H1 (cell line): ENCODE results near the gene KCNC2. TPM values are rescaled to one million over a fixed set of nuclear protein-coding genes. Genes with fewer than 3 reads are reported as not detected.

Experiments used
- CTCF ChIA-PET: fragments of 300-600 bp; sonication (Branson Sonifier 250); formaldehyde crosslinking; loops from one replicate; lab custom pipeline; 2021; ENCODE audit not compliant: partially characterized antibody; lab: Charles Lee
- POLR2A ChIA-PET: fragments of 300-600 bp; sonication (Branson Sonifier 250); formaldehyde crosslinking; loops from one replicate; lab custom pipeline; 2021; ENCODE audit warnings: inconsistent platforms; ENCODE audit not compliant: partially characterized antibody; lab: Charles Lee
- DNase-seq, 2 experiments: peaks; one replicate each; pipeline versions ENCODE4 v3.0.0 to v3.0.0-alpha.2; 2010 to 2022; ENCODE audit warnings: low spot score in 2 of 2, low read depth in 1 of 2, mixed read lengths in 1 of 2
- FAIRE-seq: peaks from 2 replicates; lab custom pipeline; 2011; peaks lifted over from hg19 to GRCh38; lab: Jason Lieb, UNC
- H2AFZ ChIP-seq: 2 replicates; pipeline ENCODE4 v1.8.1; 2012; ENCODE audit warnings: low read length, inconsistent platforms
- H2AK5ac ChIP-seq: 2 replicates; pipeline ENCODE4 v1.6.1; 2013; ENCODE audit warnings: low read depth, low read length
- H2BK120ac ChIP-seq: replicated peaks from 2 replicates; pipeline ENCODE3; 2013; ENCODE audit warnings: low read depth, low read length, inconsistent platforms
- H2BK12ac ChIP-seq: 2 replicates; pipeline ENCODE4 v1.6.1; 2013; ENCODE audit warnings: low read depth, low read length
- H2BK15ac ChIP-seq: 2 replicates; pipeline ENCODE4 v1.6.1; 2013; ENCODE audit warnings: low read length
- H2BK20ac ChIP-seq: 2 replicates; pipeline ENCODE4 v1.6.1; 2013; ENCODE audit warnings: low read length
- H2BK5ac ChIP-seq: 2 replicates; pipeline ENCODE4 v1.6.1; 2013; ENCODE audit warnings: low read depth, low read length
- H3K14ac ChIP-seq: 2 replicates; pipeline ENCODE4 v1.6.1; 2013; ENCODE audit warnings: inconsistent platforms; ENCODE audit not compliant: insufficient read length
- H3K18ac ChIP-seq: 2 replicates; pipeline ENCODE4 v1.6.1; 2013; ENCODE audit warnings: low read length; ENCODE audit errors: extremely low read depth
- H3K23ac ChIP-seq: 2 replicates; pipeline ENCODE4 v1.6.1; 2013; ENCODE audit warnings: inconsistent platforms; ENCODE audit not compliant: insufficient read length
- H3K23me2 ChIP-seq: 2 replicates; pipeline ENCODE4 v1.6.1; 2013; ENCODE audit warnings: low read depth, low read length
- H3K27ac ChIP-seq: 2 replicates; pipeline ENCODE4 v1.6.1; 2011; ENCODE audit warnings: low read depth, low read length, inconsistent platforms
- H3K27me3 ChIP-seq, 4 experiments: replicated peaks in 1 of 4; 1 replicate in 1 of 4; 2 replicates in 3 of 4; pipeline versions ENCODE4 v1.6.1 to v1.8.1; 2011 to 2013; ENCODE audit warnings: low read length in 3 of 4, mild to moderate bottlenecking in 3 of 4, inconsistent platforms in 2 of 4, mixed read lengths in 2 of 4, moderate library complexity in 1 of 4; ENCODE audit not compliant: control insufficient read depth in 3 of 4, insufficient read depth in 3 of 4; ENCODE audit errors: extremely low read depth in 1 of 4
- H3K36me3 ChIP-seq, 4 experiments: 2 replicates each; pipeline versions ENCODE4 v1.6.1 to v1.8.1; 2011 to 2013; ENCODE audit warnings: mild to moderate bottlenecking in 4 of 4, low read length in 3 of 4, moderate library complexity in 2 of 4, control low read depth in 1 of 4, inconsistent platforms in 1 of 4; ENCODE audit not compliant: insufficient read depth in 4 of 4, control insufficient read depth in 2 of 4
- H3K4ac ChIP-seq: replicated peaks from 2 replicates; pipeline ENCODE3; 2013; ENCODE audit warnings: low read length, low read depth, mixed read lengths, inconsistent platforms; ENCODE audit not compliant: insufficient read length
- H3K4me1 ChIP-seq, 4 experiments: replicated peaks in 1 of 4; 1 replicate in 1 of 4; 2 replicates in 3 of 4; pipeline versions ENCODE4 v1.6.1 to v1.8.1; 2011 to 2013; ENCODE audit warnings: low read length in 3 of 4, inconsistent platforms in 2 of 4, mixed read lengths in 1 of 4; ENCODE audit not compliant: insufficient read depth in 4 of 4, control insufficient read depth in 3 of 4
- H3K4me2 ChIP-seq, 2 experiments: 2 replicates each; pipeline versions ENCODE4 v1.6.1 to v1.8.1; 2011 to 2013; ENCODE audit warnings: low read depth in 2 of 2, low read length in 2 of 2, control low read depth in 1 of 2, inconsistent platforms in 1 of 2, mild to moderate bottlenecking in 1 of 2; ENCODE audit not compliant: insufficient read depth in 1 of 2
- H3K4me3 ChIP-seq, 4 experiments: fragments of 200-600, 300-600 bp in 1 of 4; sonication (generic), shearing (Covaris generic), sonication (Bioruptor Twin) in 1 of 4; 2 replicates each; pipeline versions ENCODE4 v1.5.1 to v1.8.1; 2011 to 2016; ENCODE audit warnings: low read length in 4 of 4, low read depth in 3 of 4, control low read depth in 2 of 4, inconsistent platforms in 2 of 4, mild to moderate bottlenecking in 2 of 4, mixed read lengths in 1 of 4, moderate library complexity in 1 of 4; ENCODE audit not compliant: insufficient read depth in 2 of 4; ENCODE audit errors: extremely low read depth in 1 of 4
- H3K56ac ChIP-seq: replicated peaks from 2 replicates; pipeline ENCODE3; 2013; ENCODE audit warnings: low read depth, mild to moderate bottlenecking, mixed read lengths, low read length, inconsistent platforms; ENCODE audit not compliant: insufficient read length
- H3K79me1 ChIP-seq: 2 replicates; pipeline ENCODE4 v1.6.1; 2013; ENCODE audit warnings: low read depth, low read length, control low read depth
- H3K79me2 ChIP-seq, 2 experiments: 2 replicates each; pipeline versions ENCODE4 v1.6.1 to v1.8.1; 2012 to 2013; ENCODE audit warnings: low read length in 2 of 2, mild to moderate bottlenecking in 2 of 2, inconsistent platforms in 1 of 2; ENCODE audit not compliant: insufficient read depth in 2 of 2, control insufficient read depth in 1 of 2
- H3K9ac ChIP-seq, 4 experiments: replicated peaks in 1 of 4; 1 replicate in 1 of 4; 2 replicates in 3 of 4; pipeline versions ENCODE4 v1.6.1 to v1.8.1; 2011 to 2013; ENCODE audit warnings: low read depth in 3 of 4, low read length in 3 of 4, control low read depth in 2 of 4, mild to moderate bottlenecking in 2 of 4, moderate library complexity in 2 of 4, inconsistent platforms in 1 of 4; ENCODE audit errors: extremely low read depth in 1 of 4
- H3K9me3 ChIP-seq, 2 experiments: 2 replicates each; pipeline versions ENCODE4 v1.6.1 to v1.8.1; 2012 to 2013; ENCODE audit warnings: mild to moderate bottlenecking in 2 of 2, moderate library complexity in 2 of 2, control low read depth in 1 of 2, inconsistent platforms in 1 of 2, low read depth in 1 of 2, low read length in 1 of 2, mixed read lengths in 1 of 2; ENCODE audit not compliant: insufficient read depth in 2 of 2
- H4K20me1 ChIP-seq, 2 experiments: replicated peaks in 1 of 2; 2 replicates each; pipeline versions ENCODE3 to v1.8.1; 2011 to 2013; ENCODE audit warnings: inconsistent platforms in 2 of 2, low read length in 2 of 2, mild to moderate bottlenecking in 1 of 2; ENCODE audit not compliant: insufficient read depth in 2 of 2, control insufficient read depth in 1 of 2
- H4K5ac ChIP-seq: 2 replicates; pipeline ENCODE4 v1.6.1; 2013; ENCODE audit warnings: low read length, low read depth, mixed read lengths, inconsistent platforms; ENCODE audit not compliant: insufficient read length
- H4K8ac ChIP-seq: 2 replicates; pipeline ENCODE4 v1.8.0; 2013; ENCODE audit warnings: mild to moderate bottlenecking, moderate library complexity, low read length, inconsistent platforms; ENCODE audit not compliant: insufficient read depth; ENCODE audit errors: extremely low read depth
- H4K91ac ChIP-seq: replicated peaks from 2 replicates; pipeline ENCODE3; 2013; ENCODE audit warnings: low read length, mixed read lengths, inconsistent platforms; ENCODE audit not compliant: insufficient read length
- EZH2 ChIP-seq: fragments of 200-600 bp; sonication (generic); IDR thresholded peaks from 2 replicates; pipeline ENCODE4 v1.7.1; 2012; ENCODE audit warnings: low read depth, mild to moderate bottlenecking, moderate library complexity, low read length, inconsistent platforms; ENCODE audit not compliant: severe bottlenecking
- GABPA ChIP-seq: IDR thresholded peaks from 2 replicates; pipeline ENCODE4 v1.6.1; 2011; ENCODE audit warnings: mild to moderate bottlenecking, low read length, moderate library complexity, borderline replicate concordance; ENCODE audit not compliant: insufficient read depth
- RBBP5 ChIP-seq: IDR thresholded peaks from 2 replicates; pipeline ENCODE4 v1.7.1; 2012; ENCODE audit warnings: low read depth, mild to moderate bottlenecking, inconsistent platforms, low read length, moderate library complexity, borderline replicate concordance
- RFX5 ChIP-seq: IDR thresholded peaks from 2 replicates; pipeline ENCODE4 v1.6.1; 2011; ENCODE audit warnings: low read depth, low read length, improper control_type of control experiment, borderline replicate concordance
- SUZ12 ChIP-seq: fragments of 200-600 bp; sonication (generic); IDR thresholded peaks from 2 replicates; pipeline ENCODE4 v1.6.1; 2012; ENCODE audit warnings: mild to moderate bottlenecking, inconsistent platforms, low read length, moderate library complexity, mixed read lengths
- TAF7 ChIP-seq: optimal IDR thresholded peaks from 2 replicates; pipeline ENCODE3; 2011; ENCODE audit warnings: low read depth, mild to moderate bottlenecking, inconsistent platforms, low read length, moderate library complexity, borderline replicate concordance
- polyA plus RNA-seq, 7 experiments: library from polyadenylated mRNA; depleted of rRNA in 3 of 7; stranded (reverse) in 5 of 7; unstranded in 2 of 7; fragments of >200 nt in 5 of 7; fragments of 200-250 nt in 2 of 7; gene quantifications; 1 replicate in 5 of 7; 2 replicates in 1 of 7; 4 replicates in 1 of 7; pipeline versions ENCODE4 v1.2.1 to v1.2.3, GENCODE V29; 2011 to 2013; ENCODE audit warnings: missing spikeins in 2 of 7, mixed read lengths in 2 of 7
- total RNA-seq: library from RNA; stranded (reverse); fragmentation: NEBNext Ultra II Directional; extraction: Animal tissue kit (Norgen Biotek cat#: 25700); gene quantifications from 2 replicates; pipeline ENCODE4 v1.2.1, GENCODE V29; 2021

The KCNC2 gene
- total and polyA plus RNA-seq, 2 of the 8 experiments (the other 6 are each of a cell fraction or from before 2014, with no cell fraction given), result 0.03 TPM; not detected in 1

DNA sequence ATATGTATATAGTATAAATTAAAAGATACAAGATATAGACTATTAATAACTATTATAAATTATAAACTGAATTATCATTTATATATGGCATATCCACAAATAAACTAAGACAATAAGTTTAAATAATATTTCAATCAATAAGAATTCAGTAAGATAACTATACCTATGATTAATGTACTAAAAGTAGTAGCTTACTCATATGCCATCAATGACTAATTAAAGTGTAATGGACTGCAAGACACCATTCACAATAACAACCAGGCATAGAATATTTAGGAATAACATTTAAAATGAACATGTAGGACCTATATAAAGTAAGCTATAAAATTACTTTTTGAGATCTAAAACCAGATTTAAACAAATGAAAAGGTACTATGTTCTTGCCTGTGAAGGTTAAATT, 18.8 kb downstream of the KCNC2 start:
- Histone ChIP-seq H3K23ac (no peak overlapping the region), H3K9ac (no peak overlapping the region), H3K4me3 (no peak overlapping the region), H3K23me2 (no peaks in the 10 kb centered on the region), H3K56ac (no peak overlapping the region), H2BK20ac (no peak overlapping the region), H2BK12ac (no peak overlapping the region), H2AFZ (no peak overlapping the region), H3K27me3 (no peaks in the 10 kb centered on the region), H2AK5ac (no peak overlapping the region), H3K36me3 (no peaks in the 10 kb centered on the region), H3K4me2 (no peak overlapping the region), H4K8ac (no peak overlapping the region), H3K18ac (no peak overlapping the region), H4K20me1 (no peaks in the 10 kb centered on the region), H3K4me1 (no peaks in the 10 kb centered on the region), H4K5ac (no peak overlapping the region), H2BK5ac (no peak overlapping the region), H2BK120ac (no peak overlapping the region), H3K79me1 (no peaks in the 10 kb centered on the region), H3K9me3 (no peaks in the 10 kb centered on the region), H3K14ac (no peak overlapping the region), H2BK15ac (no peak overlapping the region), H4K91ac (no peak overlapping the region), H3K27ac (no peak overlapping the region), H3K79me2 (no peaks in the 10 kb centered on the region), H3K4ac (no peak overlapping the region)
- no peak for FAIRE-seq
- ChIA-PET POLR2A (no interaction called here), CTCF (no interaction called here)
- no peak for TF ChIP-seq RFX5
- TF ChIP-seq GABPA, result no peak
- no peak for TF ChIP-seq TAF7
- no peak for TF ChIP-seq SUZ12
- no peak for TF ChIP-seq EZH2
- TF ChIP-seq RBBP5, result no peak
- DNase-seq, result no peak
